GM18519 (cell line): ENCODE data around the gene QRICH1.

ENCODE experiments used
- ATAC-seq: cut with Tn5 transposase; IDR thresholded peaks from one replicate; pipeline ENCODE4 v1.9.1; 2021; ENCODE audit warnings: mild to moderate bottlenecking, moderate library complexity; ENCODE audit not compliant: unreplicated experiment, low FRiP score

QRICH1 gene, protein sequence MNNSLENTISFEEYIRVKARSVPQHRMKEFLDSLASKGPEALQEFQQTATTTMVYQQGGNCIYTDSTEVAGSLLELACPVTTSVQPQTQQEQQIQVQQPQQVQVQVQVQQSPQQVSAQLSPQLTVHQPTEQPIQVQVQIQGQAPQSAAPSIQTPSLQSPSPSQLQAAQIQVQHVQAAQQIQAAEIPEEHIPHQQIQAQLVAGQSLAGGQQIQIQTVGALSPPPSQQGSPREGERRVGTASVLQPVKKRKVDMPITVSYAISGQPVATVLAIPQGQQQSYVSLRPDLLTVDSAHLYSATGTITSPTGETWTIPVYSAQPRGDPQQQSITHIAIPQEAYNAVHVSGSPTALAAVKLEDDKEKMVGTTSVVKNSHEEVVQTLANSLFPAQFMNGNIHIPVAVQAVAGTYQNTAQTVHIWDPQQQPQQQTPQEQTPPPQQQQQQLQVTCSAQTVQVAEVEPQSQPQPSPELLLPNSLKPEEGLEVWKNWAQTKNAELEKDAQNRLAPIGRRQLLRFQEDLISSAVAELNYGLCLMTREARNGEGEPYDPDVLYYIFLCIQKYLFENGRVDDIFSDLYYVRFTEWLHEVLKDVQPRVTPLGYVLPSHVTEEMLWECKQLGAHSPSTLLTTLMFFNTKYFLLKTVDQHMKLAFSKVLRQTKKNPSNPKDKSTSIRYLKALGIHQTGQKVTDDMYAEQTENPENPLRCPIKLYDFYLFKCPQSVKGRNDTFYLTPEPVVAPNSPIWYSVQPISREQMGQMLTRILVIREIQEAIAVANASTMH

DNA sequence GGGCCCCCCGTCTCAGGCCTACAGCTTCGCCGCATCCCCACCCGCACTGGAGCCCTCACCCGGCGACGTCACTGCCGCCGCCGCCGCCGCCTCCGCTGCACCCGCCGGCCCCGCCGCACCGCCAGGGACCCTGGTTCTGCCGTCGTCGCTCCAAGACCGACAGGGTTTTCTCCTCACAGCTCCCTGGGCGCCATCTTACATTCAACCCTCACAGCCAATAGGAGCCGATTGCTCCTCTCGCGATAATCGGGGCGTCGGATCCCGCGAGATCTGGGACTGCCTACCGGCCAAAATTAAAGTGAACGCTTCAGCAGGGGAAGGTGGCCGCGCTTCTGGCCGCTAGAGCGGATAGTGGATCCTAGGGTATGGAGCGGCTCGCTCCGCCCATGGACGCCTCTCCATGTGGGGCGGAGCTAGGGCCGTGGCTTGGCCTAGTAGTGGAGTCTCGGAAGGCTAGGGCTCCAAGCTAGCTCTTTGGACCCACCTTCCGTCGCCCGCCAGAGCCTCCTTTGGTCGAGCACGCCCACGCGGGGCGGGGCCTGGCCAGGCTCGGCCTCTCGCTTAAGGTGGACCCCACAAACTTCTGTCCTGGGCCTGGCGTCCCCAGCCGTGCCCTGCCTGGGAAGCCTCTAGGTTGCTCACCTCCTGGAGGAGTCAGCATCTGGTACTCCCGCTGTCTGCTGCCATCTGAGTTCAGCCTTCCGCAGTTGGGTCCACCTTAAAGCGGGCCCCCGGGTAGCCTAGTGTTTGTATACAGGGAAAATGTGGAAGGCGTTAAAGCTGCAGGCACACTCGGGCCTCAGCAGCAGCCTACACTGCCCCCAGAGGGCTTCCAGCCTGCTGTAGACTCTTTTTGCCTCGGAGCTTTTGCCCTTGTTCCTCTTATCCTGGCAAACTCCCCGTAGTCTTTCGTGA lies at the start of gene QRICH1:
Gene QRICH1 (minus strand): TSS at position 219 of the 915 bp plus-strand sequence. CDS start 17,054 bp downstream, outside the sequence.
- ATAC-seq, result peak; percentile 61

DNA sequence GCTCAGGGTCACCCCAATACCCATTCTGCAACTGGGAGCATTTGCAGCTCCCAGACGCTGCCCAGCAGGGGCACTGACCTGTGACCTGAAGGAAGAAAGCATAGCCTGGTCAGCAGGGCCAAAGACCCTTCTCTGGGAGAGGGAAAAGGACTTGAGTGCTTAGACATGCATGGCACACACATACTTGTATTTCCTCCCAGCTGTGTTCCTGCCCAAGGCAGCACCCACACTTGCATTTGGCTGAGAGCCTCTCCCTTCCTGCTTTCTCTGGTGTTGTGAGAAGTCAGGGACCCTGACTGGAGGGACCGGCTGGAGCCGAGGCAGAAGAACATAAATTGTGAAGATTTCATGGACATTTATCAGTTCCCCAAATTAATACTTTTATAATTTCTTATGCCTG lies 46.2 kb upstream of the QRICH1 start:
- ATAC-seq, result no peak

DNA sequence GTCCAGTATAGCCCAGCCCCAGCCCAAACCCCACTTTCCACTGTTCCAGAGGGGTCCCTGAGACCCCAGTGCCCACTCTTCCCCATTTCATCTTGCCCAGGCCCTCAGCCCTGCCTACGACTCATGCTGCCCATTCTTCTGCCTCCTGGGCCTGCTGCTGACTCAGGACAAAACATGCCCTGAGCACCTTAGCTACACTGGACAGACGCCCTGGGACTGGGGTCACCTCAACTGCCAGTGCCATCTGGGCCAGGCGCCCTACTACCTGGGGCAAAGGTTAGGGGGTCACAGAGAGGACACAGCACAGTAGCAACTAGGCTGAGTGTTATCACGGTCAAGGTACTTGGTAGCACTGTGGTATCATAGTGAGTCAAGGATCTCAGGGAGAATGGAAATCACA lies 41.6 kb upstream of the QRICH1 start:
- no peak for ATAC-seq

DNA sequence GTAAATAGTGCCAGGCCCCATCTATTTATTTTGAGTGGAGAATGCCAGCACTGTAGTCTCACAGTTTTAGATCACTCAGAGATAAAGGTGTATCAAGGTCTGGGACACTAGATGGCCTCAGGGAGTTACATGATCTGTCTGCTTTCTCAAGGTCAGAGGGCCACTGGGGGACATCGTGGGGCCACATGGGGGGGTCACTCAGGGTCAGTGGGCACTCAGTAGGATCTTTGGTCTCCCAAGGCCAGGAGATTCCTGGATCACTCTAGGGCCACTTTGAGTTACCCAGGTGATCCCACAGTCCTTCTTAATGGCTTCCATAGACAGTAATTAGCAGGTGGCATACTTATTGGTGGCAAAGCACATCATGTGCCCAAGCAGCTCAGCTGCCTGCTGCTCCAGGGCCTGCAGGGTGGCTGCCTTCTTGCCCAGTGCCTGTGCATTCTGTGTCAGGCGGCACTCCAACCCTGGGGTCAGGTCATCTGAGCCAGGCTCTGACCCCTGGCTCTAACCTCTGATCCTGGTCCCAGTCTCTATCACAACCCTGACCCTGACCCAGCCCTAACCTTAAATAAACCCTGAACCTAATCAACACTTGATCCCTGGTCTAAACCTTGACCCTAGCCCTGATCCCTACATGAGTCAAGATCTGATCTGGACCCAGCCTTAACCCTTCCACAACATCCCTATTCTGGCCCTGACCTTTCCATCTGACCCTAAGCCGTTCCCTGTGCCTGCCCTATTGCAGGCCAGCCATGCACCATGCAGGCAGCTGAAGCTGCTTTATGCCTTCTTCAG lies 40.8 kb upstream of the QRICH1 start:
- ATAC-seq, result no peak

DNA sequence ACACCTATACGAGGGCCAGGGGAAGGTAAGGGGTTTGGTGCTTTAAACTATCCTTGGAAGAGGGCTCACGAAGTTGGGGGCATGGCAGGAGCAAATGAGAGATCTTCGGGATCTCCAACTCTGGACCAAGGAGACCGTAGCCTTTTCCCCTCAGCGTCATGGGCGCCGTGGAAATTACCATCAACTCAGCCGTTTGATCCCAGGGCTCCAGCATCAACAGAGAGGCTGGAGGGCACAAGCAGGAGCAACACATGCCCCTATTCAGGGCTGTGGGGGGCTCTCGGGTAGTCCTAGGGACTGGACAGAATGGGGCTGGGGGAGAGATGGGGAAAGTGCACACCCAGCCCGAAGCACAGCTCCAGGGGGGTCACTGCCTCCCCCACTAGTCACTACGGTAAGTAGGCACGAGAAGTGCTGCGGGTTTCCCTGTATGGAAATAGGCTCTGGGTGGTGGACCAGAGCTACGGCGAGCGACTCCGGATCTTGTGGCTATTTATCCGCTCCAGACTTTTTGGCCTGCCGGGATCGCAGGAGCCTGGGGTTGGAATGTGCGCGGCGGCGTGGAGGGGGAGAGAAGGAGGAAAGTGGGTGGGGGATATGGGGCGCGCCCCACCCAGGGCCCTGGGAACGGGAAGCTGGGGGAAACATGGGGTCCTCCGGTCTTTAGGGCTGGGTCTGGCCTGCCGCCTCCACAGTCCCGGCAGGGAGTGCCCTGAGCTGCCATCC lies 39.5 kb upstream of the QRICH1 start:
- no peak for ATAC-seq

DNA sequence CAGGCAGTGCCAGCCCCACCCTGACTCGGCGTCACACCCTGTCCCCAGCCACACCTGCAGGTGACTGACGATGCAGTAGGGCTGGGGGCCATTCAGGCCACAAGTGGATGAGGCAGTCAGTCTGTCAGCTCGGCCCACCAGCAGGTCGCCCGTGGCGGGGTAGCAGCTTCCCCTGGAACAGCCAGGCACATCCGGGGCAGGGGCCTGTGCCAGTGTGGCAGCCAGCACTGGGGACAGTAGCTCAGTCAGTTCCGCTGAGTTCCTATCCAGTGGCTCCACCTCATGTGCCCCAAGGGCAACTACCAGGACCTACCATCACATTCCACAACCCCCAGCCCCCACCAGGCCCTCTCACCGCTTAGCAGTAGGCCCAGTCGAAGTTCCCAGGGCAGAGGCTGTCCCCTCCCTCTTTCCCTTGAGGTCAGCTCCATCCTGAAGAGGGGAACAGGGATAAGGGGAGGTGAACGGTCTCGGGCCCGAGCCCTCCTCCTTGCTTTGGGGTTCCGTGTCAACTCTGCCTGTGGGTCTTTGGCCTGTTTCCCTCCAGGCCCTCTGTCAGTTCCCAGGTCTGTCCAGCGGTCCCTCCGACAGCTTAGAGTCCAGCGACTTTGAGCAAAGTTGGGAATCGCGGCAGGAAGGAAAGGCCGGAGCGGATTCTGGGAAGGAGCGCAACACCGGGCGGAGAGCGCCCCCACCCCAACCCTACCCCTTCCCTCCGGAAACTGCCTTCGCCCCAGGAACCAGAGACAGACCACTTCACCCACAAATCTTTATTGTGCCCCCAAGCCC lies 38.8 kb upstream of the QRICH1 start, which contains the start of gene LAMB2:
Gene LAMB2 (minus strand): TSS at position 614 of the 789 bp plus-strand sequence. CDS start 183 bp downstream, at position 431.
- ATAC-seq, result no peak

DNA sequence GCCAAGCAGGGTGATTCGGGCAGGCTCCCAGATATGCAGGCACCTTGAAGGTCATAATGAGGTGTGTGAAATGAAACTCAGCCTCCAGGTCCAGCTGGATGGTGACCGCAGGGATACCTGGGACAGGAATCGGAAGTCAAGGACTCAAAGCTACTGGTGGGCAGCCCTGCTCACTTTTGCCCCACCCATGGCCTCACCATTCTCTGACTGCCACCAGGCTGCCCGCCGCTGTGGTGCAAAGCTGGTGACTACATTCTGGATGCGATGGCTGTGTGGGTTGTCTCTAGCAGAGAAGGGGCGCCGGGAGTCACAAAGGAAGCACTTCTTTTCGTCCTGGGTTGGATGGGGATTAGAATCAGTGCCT lies 38.2 kb upstream of the QRICH1 start:
- ATAC-seq, result no peak

DNA sequence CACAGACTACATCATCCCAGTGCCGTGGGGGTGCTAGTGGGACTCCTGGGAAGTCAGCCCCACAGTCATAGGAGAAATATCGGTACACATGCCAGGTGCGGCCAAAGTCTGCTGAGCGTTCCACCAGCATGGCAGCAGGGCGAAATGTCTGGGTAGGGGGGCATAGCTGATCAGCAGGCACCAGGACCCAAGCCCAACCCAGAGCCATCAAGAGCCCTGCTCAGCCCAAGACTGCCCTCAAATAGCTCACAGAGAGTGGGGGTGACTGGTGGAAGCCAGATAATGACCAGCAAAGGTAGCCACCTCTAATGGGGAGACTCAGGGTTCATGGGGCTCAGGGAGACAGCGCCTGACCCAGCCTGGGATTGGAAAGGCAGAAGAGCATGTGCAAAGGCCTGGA lies 37.7 kb upstream of the QRICH1 start:
- ATAC-seq, result no peak

DNA sequence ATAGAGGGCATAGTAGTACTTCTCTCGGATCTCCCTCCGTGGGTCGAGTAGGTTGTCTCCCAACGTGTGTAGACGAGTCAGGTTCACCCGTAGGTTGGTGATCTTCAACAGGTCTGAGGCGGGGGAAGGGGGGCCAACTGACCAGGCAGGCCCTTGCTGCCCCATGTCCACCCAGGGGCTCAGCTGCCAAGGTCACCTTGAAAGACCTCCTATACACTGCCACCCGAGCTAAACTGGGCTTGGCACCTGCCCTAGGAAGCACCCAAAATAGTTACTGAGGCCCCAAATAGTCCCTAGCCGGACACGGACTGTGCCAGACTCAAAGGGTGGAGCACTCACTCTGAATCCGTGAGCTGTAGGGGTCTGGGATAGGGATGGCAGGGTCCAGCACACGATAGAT lies 37.2 kb upstream of the QRICH1 start:
- ATAC-seq, result no peak

DNA sequence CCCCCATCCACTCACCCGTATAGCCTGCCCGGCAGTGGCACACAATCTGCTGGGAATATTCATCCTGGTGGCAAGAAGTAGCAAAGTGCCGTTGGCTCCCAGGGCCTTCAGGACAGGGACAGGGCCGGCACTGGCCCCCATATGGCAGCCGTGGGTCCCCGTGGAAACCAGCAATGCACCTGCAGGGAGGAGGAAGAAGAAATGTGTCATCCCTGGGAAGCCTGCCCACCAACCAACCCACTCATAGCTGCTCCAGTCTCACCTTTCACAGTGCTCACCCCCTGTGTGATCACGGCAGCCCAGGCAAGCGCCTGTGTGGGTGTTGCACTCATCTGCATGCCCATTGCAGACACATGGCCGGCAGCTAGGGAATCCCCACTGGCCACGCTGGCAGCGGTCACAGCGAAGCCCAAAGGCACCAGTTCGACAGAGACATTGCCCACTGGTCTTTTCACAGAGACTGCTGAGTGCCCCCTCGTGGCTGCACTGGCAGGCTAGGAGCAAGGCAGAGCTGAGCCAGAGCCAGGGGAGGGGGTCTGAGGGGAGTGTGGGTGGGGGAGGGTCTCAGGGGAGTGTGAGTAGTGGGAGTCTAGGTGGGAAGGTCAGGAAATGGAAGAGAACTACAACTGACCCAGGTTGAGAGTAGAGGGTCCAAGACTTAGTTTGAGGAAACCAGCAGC lies 31.3 kb upstream of the QRICH1 start:
- no peak for ATAC-seq

DNA sequence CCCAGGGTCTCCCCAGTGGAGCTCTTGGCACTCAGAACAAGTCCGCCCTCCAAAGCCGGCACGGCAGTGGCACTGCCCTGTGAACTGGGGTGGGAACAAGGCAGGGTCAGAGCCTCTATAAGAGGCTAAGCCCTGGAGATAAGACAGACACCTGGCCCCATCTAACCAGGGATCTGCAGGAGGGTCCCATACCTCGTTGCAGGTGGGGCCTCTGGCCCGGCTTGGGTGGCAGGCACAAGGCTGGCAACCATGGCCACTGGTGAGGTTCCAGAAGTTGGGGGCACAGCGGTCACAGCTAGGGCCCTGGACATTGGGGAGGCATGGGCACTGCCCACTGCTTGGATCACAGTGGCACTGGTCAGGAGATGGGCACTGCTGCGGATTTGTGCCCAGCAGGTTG lies 30.3 kb upstream of the QRICH1 start:
- ATAC-seq, result no peak

DNA sequence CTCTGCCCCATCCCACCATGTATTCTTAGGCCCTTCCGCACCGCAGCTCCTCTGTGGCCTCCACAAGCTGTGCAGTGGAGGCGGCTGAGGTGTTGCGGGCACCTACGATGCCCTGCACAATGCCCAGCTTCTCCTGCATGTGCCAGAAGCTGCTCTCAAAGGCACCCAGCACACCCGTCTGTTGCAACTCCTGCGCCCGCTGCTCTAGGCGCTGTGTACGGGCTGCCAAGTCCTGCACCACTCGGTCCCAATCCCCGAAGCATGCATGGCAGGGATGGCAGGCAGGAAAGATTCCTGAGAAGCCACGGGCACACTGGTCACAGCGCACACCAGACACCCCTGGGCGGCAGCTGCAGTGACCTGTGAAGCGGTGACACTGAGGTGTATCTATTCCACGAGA lies 29.8 kb upstream of the QRICH1 start:
- ATAC-seq, result no peak

DNA sequence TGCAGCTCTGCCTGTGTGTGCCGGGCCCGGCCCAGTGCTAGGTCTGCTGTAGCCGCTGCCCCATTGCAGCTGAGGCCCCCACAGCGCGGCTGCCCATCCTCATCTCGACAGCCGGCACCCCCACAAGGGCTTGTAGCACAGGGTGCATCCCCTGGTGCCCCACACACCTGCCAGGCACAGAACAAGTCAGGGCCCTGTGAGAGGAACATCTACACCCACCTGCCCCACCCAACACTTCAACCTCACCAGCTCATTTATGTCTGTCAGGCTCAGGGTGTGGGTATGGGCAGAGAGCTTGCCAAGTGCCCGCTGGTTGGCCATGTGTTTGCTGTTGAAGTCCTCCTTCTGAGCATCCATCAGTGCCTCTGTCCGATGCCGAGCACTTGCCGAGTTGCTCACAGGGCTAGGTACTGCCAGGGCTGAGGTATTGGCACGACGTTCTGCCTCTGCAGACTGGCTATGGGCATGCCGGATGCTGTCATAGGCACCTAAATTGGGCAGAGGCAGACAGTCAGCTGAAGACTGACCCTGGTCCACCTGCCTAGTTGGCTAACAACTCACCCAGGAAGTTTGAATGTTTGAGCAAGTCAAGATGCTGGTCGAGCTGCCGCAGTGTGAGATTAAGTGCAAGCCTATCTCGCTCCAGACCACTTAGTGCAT lies 29.1 kb upstream of the QRICH1 start:
- no peak for ATAC-seq

DNA sequence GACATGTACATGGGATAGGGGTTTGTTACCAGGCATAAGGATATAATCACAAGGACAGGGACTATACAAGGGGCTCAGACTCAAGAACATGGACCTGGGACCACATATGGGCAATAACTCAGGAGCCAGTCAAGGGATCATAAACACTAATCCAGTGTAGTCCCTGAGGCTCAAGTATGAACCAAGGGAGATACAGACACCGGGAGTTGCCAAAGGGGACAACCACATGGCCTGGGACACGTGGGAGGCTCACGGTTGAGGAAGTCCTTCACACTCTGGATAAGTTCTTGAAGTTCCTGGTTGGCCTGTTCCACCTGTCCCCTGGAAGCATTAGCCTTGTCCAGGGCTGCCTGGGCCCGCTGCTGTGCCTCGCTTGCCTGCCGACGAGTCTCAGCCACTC lies 28.6 kb upstream of the QRICH1 start:
- ATAC-seq, result no peak

DNA sequence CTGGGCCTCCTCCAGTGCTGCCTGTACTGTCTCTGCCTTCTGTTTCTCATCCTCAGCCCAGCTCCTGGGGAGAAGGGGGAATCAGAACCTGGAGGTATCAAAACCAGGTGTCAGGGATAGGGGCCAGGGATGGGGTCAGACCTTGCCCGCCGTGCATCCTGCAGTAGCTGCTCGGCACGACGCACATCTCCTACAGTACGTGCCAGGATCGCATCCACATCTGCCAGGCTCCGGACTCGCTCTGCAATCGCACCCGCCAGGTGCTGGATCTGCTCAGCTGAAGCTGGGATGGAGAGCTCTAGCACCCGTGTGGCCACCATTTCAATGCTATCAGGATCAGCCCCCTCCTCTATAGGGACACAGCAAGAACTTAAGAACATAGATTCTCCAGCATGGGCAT lies 28.2 kb upstream of the QRICH1 start:
- no peak for ATAC-seq

DNA sequence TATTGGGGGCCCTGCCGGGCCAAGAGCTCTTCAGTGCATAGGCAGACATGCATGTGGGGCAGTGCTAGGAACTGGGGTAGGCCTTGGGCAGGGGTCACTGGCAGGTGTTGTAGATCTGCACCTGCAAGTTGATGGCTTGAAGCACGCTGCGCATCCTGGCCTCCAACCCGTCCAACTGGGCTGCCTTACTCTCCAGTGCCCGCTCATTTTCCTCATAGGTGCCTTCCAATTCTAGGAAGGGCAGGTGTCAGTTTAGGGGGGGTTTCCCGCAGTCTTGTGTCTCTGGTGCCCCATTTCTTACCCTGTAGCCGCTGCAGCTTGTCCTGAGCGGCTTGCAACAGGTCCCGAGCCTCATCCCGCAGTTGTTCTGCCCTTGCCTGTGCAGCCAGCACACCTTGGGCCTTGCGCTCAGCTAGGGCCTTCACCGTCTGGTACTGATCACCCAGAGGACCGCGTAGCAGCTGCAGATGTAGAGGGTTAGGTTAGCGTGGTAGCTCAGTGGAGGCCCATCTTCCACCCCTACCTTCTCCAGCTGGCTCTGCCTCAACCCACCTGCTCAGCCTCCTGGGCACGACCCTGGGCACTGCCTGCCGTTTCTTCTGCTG lies 27.4 kb upstream of the QRICH1 start:
- ATAC-seq, result no peak
